CD14-positive monocyte (primary cell): ENCODE data around the gene CABP7. TPM values are rescaled to one million over a fixed set of nuclear protein-coding genes. Genes with fewer than 3 reads are reported as not detected.

Source experiments
- DNase-seq, 3 donors: peaks; one replicate each; pipeline ENCODE4 v3.0.0-alpha.2; 2011 to 2022
- H2AFZ ChIP-seq: 2 replicates; pipeline ENCODE4 v1.6.0; 2012; ENCODE audit warnings: mild to moderate bottlenecking, low read depth, low read length, inconsistent platforms; ENCODE audit not compliant: insufficient read depth, poor library complexity, severe bottlenecking
- H3K27ac ChIP-seq, 2 donors: 1 replicate in 1 of 2; 2 replicates in 1 of 2; pipeline ENCODE4 v1.5.1; 2012 to 2013; ENCODE audit warnings: low read length in 2 of 2, control low read depth in 1 of 2, inconsistent platforms in 1 of 2, low read depth in 1 of 2, mild to moderate bottlenecking in 1 of 2
- H3K27me3 ChIP-seq, 2 donors: one replicate each; pipeline versions ENCODE4 v1.6.0 to v1.6.1; 2011 to 2013; ENCODE audit warnings: low read length in 2 of 2; ENCODE audit not compliant: control insufficient read depth in 2 of 2, insufficient read depth in 2 of 2
- H3K36me3 ChIP-seq, 2 donors: replicated peaks in 1 of 2; 1 replicate in 1 of 2; 2 replicates in 1 of 2; pipeline versions ENCODE4 v1.5.1 to v1.6.1; 2012 to 2013; ENCODE audit warnings: low read length in 2 of 2, control low read depth in 1 of 2, inconsistent platforms in 1 of 2, mild to moderate bottlenecking in 1 of 2; ENCODE audit not compliant: insufficient read depth in 2 of 2, control insufficient read depth in 1 of 2
- H3K4me1 ChIP-seq, 2 donors: 1 replicate in 1 of 2; 2 replicates in 1 of 2; pipeline versions ENCODE4 v1.5.1 to v1.6.1; 2012 to 2013; ENCODE audit warnings: low read length in 2 of 2, control low read depth in 1 of 2, inconsistent platforms in 1 of 2, mild to moderate bottlenecking in 1 of 2, moderate library complexity in 1 of 2; ENCODE audit not compliant: insufficient read depth in 2 of 2, control insufficient read depth in 1 of 2
- H3K4me2 ChIP-seq: replicated peaks from 2 replicates; pipeline ENCODE3; 2012; ENCODE audit warnings: low read length, moderate library complexity, mild to moderate bottlenecking; ENCODE audit not compliant: poor library complexity, severe bottlenecking; ENCODE audit errors: extremely low read depth
- H3K4me3 ChIP-seq, 3 experiments: fragments of 200-600 bp in 1 of 3; sonication (generic) in 1 of 3; replicated peaks in 1 of 3; 1 replicate in 2 of 3; 2 replicates in 1 of 3; pipeline ENCODE4 v1.5.1; 2011 to 2013; ENCODE audit warnings: low read length in 3 of 3, mild to moderate bottlenecking in 3 of 3, control low read depth in 2 of 3, low read depth in 2 of 3, inconsistent platforms in 1 of 3, moderate library complexity in 1 of 3
- H3K79me2 ChIP-seq: 2 replicates; pipeline ENCODE4 v1.6.0; 2012; ENCODE audit warnings: mild to moderate bottlenecking, control low read depth, inconsistent platforms, low read length, moderate library complexity; ENCODE audit not compliant: insufficient read depth
- H3K9ac ChIP-seq: 2 replicates; pipeline ENCODE4 v1.6.0; 2017; ENCODE audit warnings: low read length, mild to moderate bottlenecking; ENCODE audit not compliant: insufficient read depth, poor library complexity, severe bottlenecking
- H3K9me3 ChIP-seq, 2 donors: replicated peaks in 1 of 2; 1 replicate in 1 of 2; 2 replicates in 1 of 2; pipeline versions ENCODE4 v1.5.1 to v1.6.1; 2012 to 2013; ENCODE audit warnings: low read length in 2 of 2, control low read depth in 1 of 2; ENCODE audit not compliant: control insufficient read depth in 1 of 2, insufficient read depth in 1 of 2
- H4K20me1 ChIP-seq: 2 replicates; pipeline ENCODE4 v1.6.0; 2012; ENCODE audit warnings: mild to moderate bottlenecking, low read length, control low read depth, moderate library complexity; ENCODE audit not compliant: insufficient read depth
- H3K27ac Mint-ChIP-seq, 7 donors: one replicate each; pipeline ENCODE4 v1.8.0; 2020; ENCODE audit warnings: mild to moderate bottlenecking in 7 of 7, mixed read lengths in 7 of 7, moderate library complexity in 6 of 7, inconsistent platforms in 2 of 7
- H3K27me3 Mint-ChIP-seq, 3 donors: one replicate each; pipeline ENCODE4 v1.8.0; 2021 to 2022; ENCODE audit warnings: low read depth in 3 of 3, mild to moderate bottlenecking in 3 of 3, mixed read lengths in 3 of 3, moderate library complexity in 3 of 3, inconsistent platforms in 1 of 3
- H3K36me3 Mint-ChIP-seq, 2 donors: one replicate each; pipeline ENCODE4 v1.8.0; 2020; ENCODE audit warnings: mixed read lengths in 2 of 2, inconsistent platforms in 1 of 2, mild to moderate bottlenecking in 1 of 2
- H3K4me1 Mint-ChIP-seq: one replicate; pipeline ENCODE4 v1.8.0; 2020; ENCODE audit warnings: mild to moderate bottlenecking, mixed read lengths
- H3K4me3 Mint-ChIP-seq, 2 donors: one replicate each; pipeline ENCODE4 v1.8.0; 2020; ENCODE audit warnings: mild to moderate bottlenecking in 2 of 2, mixed read lengths in 2 of 2, moderate library complexity in 1 of 2
- H3K9me3 Mint-ChIP-seq, 7 donors: one replicate each; pipeline ENCODE4 v1.8.0; 2020 to 2022; ENCODE audit warnings: mixed read lengths in 7 of 7, mild to moderate bottlenecking in 6 of 7, moderate library complexity in 6 of 7, inconsistent platforms in 2 of 7
- CTCF ChIP-seq: fragments of 200-600 bp; IDR thresholded peaks from one replicate; pipeline ENCODE4 v1.8.0; 2022; ENCODE audit warnings: antibody characterized with exemption, mild to moderate bottlenecking
- WGBS: methylation state at CpG from one replicate; pipeline ENCODE4 v1.1.5; 2013; ENCODE audit warnings: missing lambda C conversion rate; ENCODE audit not compliant: insufficient coverage; 5-methylcytosine and 5-hydroxymethylcytosine counted together
- intact Hi-C, 2 donors: fragments of 100-400 bp; cut with micrococcal nuclease; formaldehyde crosslinking; loops; one replicate each; pipeline versions ENCODE4 v1.15.0 to v1.15.1; 2023
- polyA plus RNA-seq, 3 donors: library from polyadenylated mRNA; depleted of rRNA in 1 of 3; unstranded in 2 of 3; stranded (reverse) in 1 of 3; fragments of 300-500 nt in 2 of 3; fragments of >200 nt in 1 of 3; fragmentation: Illumina TruSeq in 2 of 3; gene quantifications; 1 replicate in 2 of 3; 2 replicates in 1 of 3; pipeline ENCODE4 v1.2.3, GENCODE V29; 2012 to 2021

The CABP7 gene
- polyA plus RNA-seq, 3 donors = 0.11 to 0.14 TPM; not detected in 1

- no peaks in the 10 kb centered on the region for H3K9me3 ChIP-seq
- WGBS = 95% methylated on average over 9 of the region's 9 CpGs
- H3K4me1 ChIP-seq = peaks cover 12 to 14% of the 10 kb centered on the region in 2 donors
- H3K36me3 ChIP-seq = peaks cover 3 to 30% of the 10 kb centered on the region in 2 donors
- DNase-seq = no peak
- Mint-ChIP-seq H3K27me3 (peaks cover 0 to 4% (median 2%) of the 10 kb centered on the region in 3 donors), H3K4me1 (peaks cover 12% of the 10 kb centered on the region), H3K27ac (peak overlapping the region in 1 of 7 donors; percentile 73), H3K9me3 (no peaks in the 10 kb centered on the region), H3K4me3 (no peak overlapping the region), H3K36me3 (peaks cover 16 to 23% of the 10 kb centered on the region in 2 donors)
- no peak overlapping the region for H3K27ac ChIP-seq
- H3K4me2 ChIP-seq = no peak overlapping the region
- intact Hi-C loops = no loop called here
- H2AFZ ChIP-seq = no peak overlapping the region
- H3K27me3 ChIP-seq = no peaks in the 10 kb centered on the region
- no peak for TF ChIP-seq CTCF
- H4K20me1 ChIP-seq = peaks cover 2% of the 10 kb centered on the region
- no peak overlapping the region for H3K9ac ChIP-seq
- no peak overlapping the region for H3K4me3 ChIP-seq
- H3K79me2 ChIP-seq = peaks cover 16% of the 10 kb centered on the region
These were observed 36.1 kb downstream of the CABP7 start for GRCh38 chr22:29755889-29756288.

DNA sequence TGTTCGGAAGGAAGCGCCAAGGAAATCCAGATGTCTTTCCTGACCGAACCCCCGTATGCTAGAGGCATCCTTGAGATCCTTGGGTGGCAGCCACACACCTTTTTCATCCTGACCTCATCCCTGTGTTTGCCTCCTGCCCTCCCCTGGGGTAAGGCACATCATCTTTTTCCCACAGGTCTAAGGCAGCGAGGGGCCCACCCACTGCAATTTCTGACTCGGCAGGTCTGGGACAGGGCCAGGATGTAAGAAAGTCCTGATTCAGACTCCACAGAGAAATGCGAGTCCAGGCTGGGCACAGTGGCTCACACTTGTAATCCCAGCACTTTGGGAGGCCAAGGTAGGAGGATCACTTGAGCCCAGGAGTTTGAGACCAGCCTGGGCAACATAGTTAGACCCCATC is 36.5 kb downstream of the CABP7 start:
- no peaks in the 10 kb centered on the region for H3K9me3 ChIP-seq
- no peak overlapping the region for H3K4me2 ChIP-seq
- no peak overlapping the region for H3K9ac ChIP-seq
- peak overlapping the region in 1 of 7 donors; percentile 58 for H3K27ac Mint-ChIP-seq
- peaks cover 16 to 23% of the 10 kb centered on the region in 2 donors for H3K36me3 Mint-ChIP-seq
- 90% methylated on average over 6 of the region's 7 CpGs for WGBS
- no peak for DNase-seq
- no peaks in the 10 kb centered on the region for H3K9me3 Mint-ChIP-seq
- H3K27me3 ChIP-seq = no peaks in the 10 kb centered on the region
- peaks cover 3 to 30% of the 10 kb centered on the region in 2 donors for H3K36me3 ChIP-seq
- no peak for TF ChIP-seq CTCF
- peaks cover 7 to 9% of the 10 kb centered on the region in 2 donors for H3K4me1 ChIP-seq
- H4K20me1 ChIP-seq = peaks cover 2% of the 10 kb centered on the region
- no peak overlapping the region for H3K27ac ChIP-seq
- intact Hi-C loops = no loop called here
- H3K27me3 Mint-ChIP-seq = peaks cover 0 to 4% (median 2%) of the 10 kb centered on the region in 3 donors
- no peak overlapping the region for H3K4me3 ChIP-seq
- no peak overlapping the region for H3K4me3 Mint-ChIP-seq
- H3K4me1 Mint-ChIP-seq = peaks cover 8% of the 10 kb centered on the region
- peaks cover 16% of the 10 kb centered on the region for H3K79me2 ChIP-seq
- no peak overlapping the region for H2AFZ ChIP-seq
